Breast epithelium (tissue), 3 donors: ENCODE measurements around the gene SWSAP1.
"Not testable (repeated sequence)": the region's sequence is repeated elsewhere in the genome, so short reads cannot be mapped to it uniquely, and the experiment has no call there.

Experiments
- POLR2A ChIP-seq: fragments of 450-650 bp; IDR thresholded peaks from one replicate; pipeline ENCODE4 v1.6.1; 2016; ENCODE audit warnings: antibody characterized with exemption, mild to moderate bottlenecking, moderate library complexity
- POLR2AphosphoS5 ChIP-seq, 3 donors: sonication (generic); formaldehyde crosslinking; IDR thresholded peaks; one replicate each; pipeline ENCODE4 v1.6.1; 2017; ENCODE audit warnings: antibody characterized with exemption in 3 of 3
- TF ChIP-seq, protein P1 (sequence below), 3 donors: fragments of 450-650 bp; IDR thresholded peaks; one replicate each; pipeline ENCODE4 v1.5.1; 2016 to 2017; ENCODE audit warnings: antibody characterized with exemption in 3 of 3, mild to moderate bottlenecking in 3 of 3, moderate library complexity in 3 of 3

DNA sequence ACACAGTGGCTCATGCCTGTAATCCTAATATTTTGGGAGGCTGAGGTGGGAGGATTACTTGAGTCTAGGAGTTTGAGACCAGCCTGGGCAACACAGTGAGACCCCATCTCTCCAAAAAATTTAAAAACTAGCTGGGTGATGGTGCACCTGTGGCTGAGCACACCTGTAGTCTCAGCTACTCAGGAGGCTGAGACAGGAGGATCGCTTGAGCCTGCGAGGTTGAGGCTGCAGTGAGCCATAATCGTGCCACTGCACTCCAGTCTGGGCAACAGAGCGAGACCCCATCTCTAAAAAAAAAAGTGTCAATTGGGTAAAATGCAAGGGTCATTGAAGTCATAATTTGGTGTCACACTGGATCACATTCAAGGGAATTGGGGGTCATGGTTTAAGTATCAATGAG, 20.4 kb upstream of the SWSAP1 start:
- TF ChIP-seq, protein P1, sequence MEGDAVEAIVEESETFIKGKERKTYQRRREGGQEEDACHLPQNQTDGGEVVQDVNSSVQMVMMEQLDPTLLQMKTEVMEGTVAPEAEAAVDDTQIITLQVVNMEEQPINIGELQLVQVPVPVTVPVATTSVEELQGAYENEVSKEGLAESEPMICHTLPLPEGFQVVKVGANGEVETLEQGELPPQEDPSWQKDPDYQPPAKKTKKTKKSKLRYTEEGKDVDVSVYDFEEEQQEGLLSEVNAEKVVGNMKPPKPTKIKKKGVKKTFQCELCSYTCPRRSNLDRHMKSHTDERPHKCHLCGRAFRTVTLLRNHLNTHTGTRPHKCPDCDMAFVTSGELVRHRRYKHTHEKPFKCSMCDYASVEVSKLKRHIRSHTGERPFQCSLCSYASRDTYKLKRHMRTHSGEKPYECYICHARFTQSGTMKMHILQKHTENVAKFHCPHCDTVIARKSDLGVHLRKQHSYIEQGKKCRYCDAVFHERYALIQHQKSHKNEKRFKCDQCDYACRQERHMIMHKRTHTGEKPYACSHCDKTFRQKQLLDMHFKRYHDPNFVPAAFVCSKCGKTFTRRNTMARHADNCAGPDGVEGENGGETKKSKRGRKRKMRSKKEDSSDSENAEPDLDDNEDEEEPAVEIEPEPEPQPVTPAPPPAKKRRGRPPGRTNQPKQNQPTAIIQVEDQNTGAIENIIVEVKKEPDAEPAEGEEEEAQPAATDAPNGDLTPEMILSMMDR (IDR thresholded peaks at IDR 0.05) = not testable (repeated sequence)
- TF ChIP-seq POLR2A; POLR2AphosphoS5 (IDR thresholded peaks at IDR 0.05): not testable (repeated sequence)
